Vagina (tissue), 2 donors: ENCODE measurements around the gene GPRC5C.

Experiments
- CTCF ChIP-seq, 3 experiments: fragments of 450-650 bp in 2 of 3; fragments of 200-600 bp in 1 of 3; sonication (generic) in 1 of 3; IDR thresholded peaks; one replicate each; pipeline ENCODE4 v1.5.1; 2017 to 2019; ENCODE audit warnings: antibody characterized with exemption in 3 of 3, mild to moderate bottlenecking in 2 of 3, moderate library complexity in 2 of 3
- POLR2A ChIP-seq, 2 donors: fragments of 450-650 bp; IDR thresholded peaks; one replicate each; pipeline ENCODE4 v1.6.1; 2017; ENCODE audit warnings: antibody characterized with exemption in 2 of 2, mild to moderate bottlenecking in 2 of 2, moderate library complexity in 2 of 2
- POLR2AphosphoS5 ChIP-seq, 2 donors: sonication (generic); formaldehyde crosslinking; IDR thresholded peaks; one replicate each; pipeline ENCODE4 v1.9.0; 2017; ENCODE audit warnings: antibody characterized with exemption in 2 of 2, mild to moderate bottlenecking in 2 of 2, low read depth in 1 of 2; ENCODE audit not compliant: insufficient read depth in 1 of 2

- TF ChIP-seq CTCF (IDR thresholded peaks at IDR 0.05) = no peak
- no peak for TF ChIP-seq POLR2A (IDR thresholded peaks at IDR 0.05)
- TF ChIP-seq POLR2AphosphoS5 (IDR thresholded peaks at IDR 0.05; ENCODE audit: insufficient read depth in 1 of 2, low read depth in 1 of 2) = no peak
These were observed 19.1 kb downstream of the GPRC5C start for GRCh38 chr17:74450925-74451403.
